Activated CD4-positive, alpha-beta T cell treated with anti-CD3 and anti-CD28 coated beads for 1 hour (primary cell): Measurements from ENCODE around the gene ARHGEF38.
"Not testable (repeated sequence)": the region's sequence is repeated elsewhere in the genome, so short reads cannot be mapped to it uniquely, and the experiment has no call there.

Source experiments
- DNase-seq: peaks from one replicate; pipeline ENCODE4 v3.0.0-alpha.2; 2020

The ARHGEF38 gene

DNA sequence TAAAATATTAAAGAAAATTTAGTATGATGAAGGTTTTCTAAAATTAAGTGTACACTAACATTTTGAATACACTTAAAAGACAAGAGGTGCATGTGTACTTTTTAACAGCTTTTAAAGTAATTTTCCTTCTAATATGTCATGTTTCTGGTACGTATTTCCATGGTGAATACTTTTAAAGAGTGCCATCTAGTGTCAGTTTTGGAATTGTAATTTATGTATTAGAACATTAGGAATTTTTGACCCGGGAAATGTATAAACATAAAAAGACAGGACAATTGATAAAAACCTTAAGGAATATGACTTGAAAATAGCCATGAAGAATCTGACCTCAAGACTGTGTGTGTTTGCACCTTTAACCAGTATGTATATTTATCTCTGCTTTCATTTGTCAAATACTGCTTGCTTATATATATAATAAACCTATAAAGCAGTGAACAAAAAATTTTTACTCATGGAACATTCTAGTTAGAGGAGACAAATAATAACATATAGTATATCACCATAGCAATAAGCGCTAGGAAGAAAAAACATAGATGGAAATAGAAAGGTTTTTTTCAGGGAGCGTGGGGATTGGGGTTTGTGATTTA, 163.4 kb downstream of the ARHGEF38 start:
- no peak for DNase-seq

GRCh38 chr4:105719204-105719603, 166.8 kb downstream of the ARHGEF38 start:
- no peak for DNase-seq

DNA sequence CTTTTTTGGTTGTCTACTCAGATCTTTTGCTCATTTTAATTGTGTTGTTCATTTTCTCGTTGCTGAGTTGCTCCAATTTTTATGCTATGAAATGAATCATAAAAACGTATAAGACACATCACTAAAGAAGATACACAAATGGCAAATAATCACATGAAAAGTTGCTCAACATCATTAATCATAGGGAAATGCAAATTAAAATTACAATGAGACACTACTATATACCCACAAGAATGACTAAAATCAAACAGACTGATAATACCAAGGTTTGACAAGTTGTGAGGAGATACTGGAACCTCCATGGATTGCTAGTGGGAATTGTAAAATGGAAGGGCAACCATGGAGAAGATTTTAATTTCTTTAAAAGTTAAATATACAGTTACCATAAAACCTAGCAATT, 173.2 kb downstream of the ARHGEF38 start:
- DNase-seq: no peak

DNA sequence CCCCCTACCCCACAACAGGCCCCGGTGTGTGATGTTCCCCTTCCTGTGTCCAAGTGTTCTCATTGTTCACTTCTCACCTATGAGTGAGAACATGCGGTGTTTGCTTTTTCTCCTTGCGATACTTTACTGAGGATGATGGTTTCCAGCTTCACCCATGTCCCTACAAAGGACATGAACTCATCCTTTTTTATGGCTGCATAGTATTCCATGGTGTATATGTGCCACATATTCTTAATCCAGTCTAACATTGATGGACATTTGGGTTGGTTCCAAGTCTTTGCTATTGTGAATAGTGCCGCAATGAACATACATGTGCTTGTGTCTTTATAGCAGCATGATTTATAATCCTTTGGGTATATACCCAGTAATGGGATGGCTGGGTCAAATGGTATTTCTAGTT, 177.5 kb downstream of the ARHGEF38 start:
- not testable (repeated sequence) for DNase-seq
